ENCODE data around the gene FMN1.

DNA sequence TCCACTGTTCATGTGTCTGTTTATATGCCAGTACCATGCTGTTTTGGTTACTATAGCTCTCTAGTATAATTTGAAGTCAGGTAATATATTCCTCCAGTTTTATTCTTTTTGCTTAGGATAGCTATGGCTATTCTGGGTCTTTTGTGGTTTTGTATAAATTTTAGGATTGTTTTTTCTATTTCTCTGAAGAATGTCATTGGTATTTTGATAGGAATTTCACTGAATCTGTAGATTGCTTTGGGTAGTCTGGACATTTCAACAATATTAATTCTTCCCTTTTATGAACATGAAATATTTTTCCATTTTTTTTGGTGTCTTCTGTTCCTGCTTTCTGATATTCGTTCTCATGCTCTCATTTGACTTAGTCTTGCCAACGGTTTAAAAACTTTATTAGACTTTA is 437.1 kb downstream of the FMN1 start:
- TF ChIP-seq CTCF (conservative IDR thresholded peaks at IDR 0.05; ENCODE audit: low read depth, low read length) (no peak), EZH2 (IDR thresholded peaks at IDR 0.05; ENCODE audit: borderline replicate concordance, low read depth, low read length, poor library complexity, severe bottlenecking) (no peak)

Data from A673 (cell line).